ENCODE measurements around the gene OGFOD3. TPM values are rescaled to one million over a fixed set of nuclear protein-coding genes. Genes with fewer than 3 reads are reported as not detected.

OGFOD3 gene
- total RNA-seq, 1 experiment from 2014 or later, result 26.6 TPM

- no peak overlapping the region for H3K4me2 ChIP-seq
- BruUV-seq (replicated peaks), result no TSS peak
- intact Hi-C loops (cut with micrococcal nuclease; ENCODE audit: unreplicated experiment), result loop anchor here (10.0 kb wide), 3 partner anchors 137 to 527 kb away; no protein-coding TSS in a partner anchor
Measured at GRCh38 chr17:82357394-82357793, 61.0 kb downstream of the OGFOD3 start.

DNA sequence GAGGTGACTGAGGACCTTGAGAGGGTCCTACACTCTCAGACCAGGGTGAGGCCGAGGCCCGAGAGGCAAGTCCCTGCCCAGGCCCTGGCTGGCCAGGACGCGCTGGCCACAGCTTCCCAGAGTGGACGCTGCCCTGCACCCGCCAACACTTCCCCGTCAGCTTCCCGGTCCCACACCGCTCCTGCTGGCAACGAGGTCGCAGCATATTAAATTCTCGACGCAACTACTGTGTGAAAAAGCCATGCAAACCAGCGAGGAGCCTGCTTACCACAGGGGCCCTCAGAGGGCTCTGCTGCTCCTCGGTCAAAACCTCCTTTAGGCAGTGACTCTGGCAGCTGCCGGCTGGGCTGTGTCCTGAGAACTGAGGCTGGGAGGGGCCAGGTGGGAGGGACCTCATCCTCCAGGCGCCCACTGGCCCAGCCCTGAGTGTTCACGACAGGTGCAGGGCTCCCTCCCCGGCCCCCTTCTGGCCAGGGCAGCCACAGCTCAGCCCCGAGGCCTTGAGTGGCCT is 61.5 kb downstream of the OGFOD3 start:
- H3K27ac ChIP-seq, result no peak overlapping the region
- no peaks in the 10 kb centered on the region for H3K79me2 ChIP-seq (ENCODE audit: low read depth)
- no peak overlapping the region for H3K4me3 ChIP-seq
- no peaks in the 10 kb centered on the region for H4K20me1 ChIP-seq (ENCODE audit: insufficient read depth)
- ChIA-PET CTCF (no interaction called here), POLR2A (ENCODE audit: unreplicated experiment) (interaction anchor here (0.6 kb wide), 1 partner anchor 32 kb away, joined by 5 read pairs; no protein-coding TSS in a partner anchor)
- no peaks in the 10 kb centered on the region for H3K9me2 ChIP-seq (ENCODE audit: insufficient read depth)
- peaks cover 8% of the 10 kb centered on the region for H3F3A ChIP-seq (ENCODE audit: insufficient read depth, low read depth)
- no peaks in the 10 kb centered on the region for H3K4me1 ChIP-seq (replicated peaks; ENCODE audit: insufficient read depth)
- no peak for DNase-seq
- intact Hi-C loops (cut with micrococcal nuclease; ENCODE audit: unreplicated experiment), result loop anchor here (10.0 kb wide), 3 partner anchors 138 to 528 kb away; no protein-coding TSS in a partner anchor
- no peaks in the 10 kb centered on the region for H3K9me3 ChIP-seq (ENCODE audit: insufficient read depth, low read depth)
- H2AFZ ChIP-seq, result no peak overlapping the region
- TF ChIP-seq EZH2 (IDR thresholded peaks at IDR 0.05; ENCODE audit: low read depth) (no peak), CTCF (conservative IDR thresholded peaks at IDR 0.05) (no peak)
- H3K36me3 ChIP-seq (ENCODE audit: low read depth), result no peaks in the 10 kb centered on the region
- no TSS peak for BruUV-seq (replicated peaks)
- no peaks in the 10 kb centered on the region for H3K27me3 ChIP-seq (ENCODE audit: insufficient read depth, low read depth)
- H3K4me2 ChIP-seq, result no peak overlapping the region

More at GRCh38 chr17:82357394-82357793, 61.0 kb downstream of the OGFOD3 start:
- TF ChIP-seq CTCF (conservative IDR thresholded peaks at IDR 0.05) (no peak), EZH2 (IDR thresholded peaks at IDR 0.05; ENCODE audit: low read depth) (no peak)
- Histone ChIP-seq H4K20me1 (ENCODE audit: insufficient read depth) (no peaks in the 10 kb centered on the region), H3K9me3 (ENCODE audit: insufficient read depth, low read depth) (no peaks in the 10 kb centered on the region), H3K4me3 (no peak overlapping the region), H3K9me2 (ENCODE audit: insufficient read depth) (no peaks in the 10 kb centered on the region), H3K36me3 (ENCODE audit: low read depth) (no peaks in the 10 kb centered on the region), H3F3A (ENCODE audit: insufficient read depth, low read depth) (peaks cover 8% of the 10 kb centered on the region), H3K79me2 (ENCODE audit: low read depth) (no peaks in the 10 kb centered on the region), H3K27ac (no peak overlapping the region), H3K4me1 (replicated peaks; ENCODE audit: insufficient read depth) (no peaks in the 10 kb centered on the region), H2AFZ (no peak overlapping the region), H3K27me3 (ENCODE audit: insufficient read depth, low read depth) (no peaks in the 10 kb centered on the region)
- ChIA-PET POLR2A (ENCODE audit: unreplicated experiment) (no interaction called here), CTCF (no interaction called here)
- no peak for DNase-seq

DNA sequence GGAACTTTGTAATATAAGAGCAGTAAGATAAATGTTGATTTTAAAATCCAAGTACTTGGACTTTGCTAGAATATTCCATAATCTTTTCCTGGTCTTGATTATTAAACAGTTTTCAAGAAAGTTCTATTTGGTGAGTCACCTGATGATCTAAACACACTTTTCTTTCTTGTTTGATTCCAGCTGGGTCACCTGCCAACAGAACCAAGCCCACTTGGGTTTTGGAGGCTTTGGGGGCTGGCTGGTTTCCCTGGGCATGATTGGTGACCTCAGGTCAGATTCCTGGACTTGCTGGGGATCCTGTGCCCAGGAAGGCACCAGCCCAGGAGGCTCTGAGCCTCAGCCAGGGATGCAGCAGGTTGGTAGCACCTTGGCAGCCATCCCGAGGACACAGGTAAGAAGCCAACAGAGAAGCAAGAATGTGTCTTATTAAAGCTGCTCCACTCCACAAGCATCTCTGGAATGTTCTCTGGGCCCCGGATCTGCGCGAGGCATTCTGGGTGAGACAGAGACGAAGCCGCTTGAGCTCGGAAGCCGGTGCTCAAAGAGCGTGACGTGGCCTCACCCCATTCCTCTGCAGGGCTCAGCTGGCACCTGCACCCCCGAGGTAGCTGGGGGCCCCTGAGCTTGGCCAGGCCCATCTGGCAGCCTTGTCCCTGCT is 62.5 kb downstream of the OGFOD3 start:
- no peak for TF ChIP-seq EZH2 (IDR thresholded peaks at IDR 0.05; ENCODE audit: low read depth)
- TF ChIP-seq CTCF (conservative IDR thresholded peaks at IDR 0.05), result no peak
- DNase-seq, result peak; percentile 52 to 62
- H3F3A ChIP-seq (ENCODE audit: insufficient read depth, low read depth), result peaks cover 8% of the 10 kb centered on the region
- H3K9me2 ChIP-seq (ENCODE audit: insufficient read depth), result no peaks in the 10 kb centered on the region
- H3K4me1 ChIP-seq (replicated peaks; ENCODE audit: insufficient read depth), result no peaks in the 10 kb centered on the region
- POLR2A ChIA-PET (ENCODE audit: unreplicated experiment), result interaction anchor here (0.6 kb wide), 1 partner anchor 33 kb away, joined by 5 read pairs; no protein-coding TSS in a partner anchor
- no peaks in the 10 kb centered on the region for H4K20me1 ChIP-seq (ENCODE audit: insufficient read depth)
- H3K79me2 ChIP-seq (ENCODE audit: low read depth), result no peaks in the 10 kb centered on the region
- CTCF ChIA-PET, result no interaction called here
- H3K27ac ChIP-seq, result no peak overlapping the region
- no peak overlapping the region for H3K4me3 ChIP-seq
- H2AFZ ChIP-seq, result no peak overlapping the region
- no TSS peak for BruUV-seq (replicated peaks)
- H3K36me3 ChIP-seq (ENCODE audit: low read depth), result no peaks in the 10 kb centered on the region
- no peak overlapping the region for H3K4me2 ChIP-seq
- no peaks in the 10 kb centered on the region for H3K9me3 ChIP-seq (ENCODE audit: insufficient read depth, low read depth)
- H3K27me3 ChIP-seq (ENCODE audit: insufficient read depth, low read depth), result no peaks in the 10 kb centered on the region
- intact Hi-C loops (cut with micrococcal nuclease; ENCODE audit: unreplicated experiment), result loop anchor here (10.0 kb wide), 3 partner anchors 139 to 529 kb away; no protein-coding TSS in a partner anchor

All from PC-9 (cell line).